HG03432 (cell line): Measurements from ENCODE around the gene FRMD4A.

Experiments
- ATAC-seq: cut with Tn5 transposase; IDR thresholded peaks from one replicate; pipeline ENCODE4 v1.9.1; 2021; ENCODE audit warnings: mild to moderate bottlenecking, moderate library complexity; ENCODE audit not compliant: unreplicated experiment

The FRMD4A gene

GRCh38 chr10:13739183-13739582, 591.5 kb downstream of the FRMD4A start:
- no peak for ATAC-seq

- ATAC-seq, result no peak
These were observed 594.2 kb downstream of the FRMD4A start for GRCh38 chr10:13736506-13736905.

DNA sequence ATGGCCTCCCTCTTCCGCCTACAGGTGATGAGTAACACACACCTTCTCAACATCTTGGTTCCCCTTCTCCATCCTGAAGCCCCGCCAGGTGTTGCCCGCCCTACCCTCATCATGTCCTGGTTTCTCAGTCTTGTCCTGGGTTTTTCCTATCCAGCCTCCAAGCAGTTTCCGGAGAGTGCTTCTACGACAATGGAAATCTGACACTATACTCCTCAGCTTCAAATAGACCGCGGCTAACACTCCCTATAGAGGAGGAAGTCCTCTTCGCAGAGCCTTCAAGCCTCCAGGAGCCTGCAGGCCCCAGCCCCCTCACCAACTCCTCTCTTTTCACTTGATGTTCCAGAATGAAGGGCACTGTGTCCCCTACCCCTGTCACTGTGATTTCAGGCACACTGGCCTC, 596.6 kb downstream of the FRMD4A start:
- no peak for ATAC-seq

- ATAC-seq, result no peak
These were observed 597.7 kb downstream of the FRMD4A start for GRCh38 chr10:13733071-13733470.

- ATAC-seq, result no peak
These were observed 598.3 kb downstream of the FRMD4A start for GRCh38 chr10:13732465-13732881.

GRCh38 chr10:13731799-13732198, 598.9 kb downstream of the FRMD4A start:
- no peak for ATAC-seq

- no peak for ATAC-seq
These were observed 599.8 kb downstream of the FRMD4A start for GRCh38 chr10:13730956-13731355.

GRCh38 chr10:13730306-13730652, 600.4 kb downstream of the FRMD4A start:
- ATAC-seq, result no peak

DNA sequence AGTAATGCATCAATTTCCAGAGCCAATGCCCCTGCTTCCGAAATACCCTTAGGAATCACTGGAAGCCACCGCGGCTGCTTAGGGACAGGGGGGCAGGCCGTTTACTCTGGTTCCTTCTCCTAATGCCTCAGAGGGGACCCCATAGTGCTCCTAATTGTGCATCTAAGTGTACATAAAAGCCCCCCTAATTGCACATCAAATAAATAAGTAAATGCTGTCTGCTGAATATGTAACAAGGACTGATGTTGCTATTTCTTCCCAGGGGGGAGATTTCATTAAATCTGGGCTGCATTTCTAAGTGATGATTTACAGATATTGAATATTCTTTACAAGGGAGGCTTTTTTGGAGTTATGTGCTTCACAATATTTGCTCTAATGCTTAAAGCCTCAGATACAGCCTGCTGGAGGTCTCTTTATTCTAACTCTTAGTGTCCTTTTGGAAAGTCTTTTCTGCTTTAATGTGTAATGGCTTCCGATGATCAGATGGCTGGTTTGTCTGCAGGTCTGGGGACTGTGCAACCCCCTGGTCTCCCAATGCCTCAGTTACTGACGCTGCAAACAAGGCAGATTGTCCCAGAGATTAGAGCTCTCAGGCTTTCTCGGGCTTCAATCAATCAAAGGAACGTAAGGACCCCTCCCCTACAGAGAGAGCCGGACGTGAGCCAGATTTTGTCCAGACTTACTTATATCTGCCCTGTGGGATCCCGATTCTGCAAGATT, 601.0 kb downstream of the FRMD4A start:
- ATAC-seq, result no peak

- no peak for ATAC-seq
These were observed 601.7 kb downstream of the FRMD4A start for GRCh38 chr10:13728898-13729535.

- ATAC-seq, result no peak
These were observed 605.1 kb downstream of the FRMD4A start for GRCh38 chr10:13725594-13725993.

DNA sequence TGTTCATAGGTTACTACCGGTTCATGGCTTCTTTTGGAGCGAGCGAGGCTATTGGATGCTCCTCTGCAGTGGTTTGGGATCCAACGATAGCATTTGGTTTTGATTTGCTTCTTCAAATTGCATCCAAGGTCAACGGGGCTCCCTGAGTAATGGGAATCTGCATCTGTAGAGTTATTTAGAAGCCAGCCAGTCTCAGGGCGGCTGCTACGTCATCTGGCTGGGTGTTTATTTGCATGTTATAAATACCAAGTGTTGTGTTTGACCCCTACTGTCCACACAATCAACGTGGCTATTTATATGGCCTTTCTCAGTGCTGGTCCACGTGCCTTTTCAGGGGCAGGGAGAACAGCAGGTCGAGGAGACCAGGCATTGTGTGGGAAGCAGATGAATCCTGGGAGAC, 606.2 kb downstream of the FRMD4A start:
- no peak for ATAC-seq

- no peak for ATAC-seq
These were observed 607.7 kb downstream of the FRMD4A start for GRCh38 chr10:13722747-13723653.

- no peak for ATAC-seq
These were observed 609.2 kb downstream of the FRMD4A start for GRCh38 chr10:13721486-13721885.

DNA sequence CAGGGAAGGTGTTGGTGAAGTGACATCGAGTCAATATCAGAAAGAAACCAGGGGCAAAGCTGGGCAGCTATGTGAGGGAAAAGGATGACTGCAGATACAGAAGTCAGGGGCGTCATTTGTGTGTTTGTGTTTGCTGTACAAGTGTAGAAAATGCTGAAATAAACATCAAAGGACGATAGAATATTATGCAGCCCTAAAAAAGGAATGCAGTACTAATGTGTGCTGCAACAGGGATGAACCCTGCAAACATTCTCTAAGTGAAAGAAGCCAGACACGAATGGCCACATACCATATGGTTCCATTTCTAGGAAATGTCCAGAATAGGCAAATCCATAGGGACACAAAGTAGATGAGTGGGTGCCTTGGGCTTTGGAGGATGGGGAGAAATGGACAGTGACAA, 610.0 kb downstream of the FRMD4A start:
- ATAC-seq, result no peak

- no peak for ATAC-seq
These were observed 611.3 kb downstream of the FRMD4A start for GRCh38 chr10:13719425-13719824.

DNA sequence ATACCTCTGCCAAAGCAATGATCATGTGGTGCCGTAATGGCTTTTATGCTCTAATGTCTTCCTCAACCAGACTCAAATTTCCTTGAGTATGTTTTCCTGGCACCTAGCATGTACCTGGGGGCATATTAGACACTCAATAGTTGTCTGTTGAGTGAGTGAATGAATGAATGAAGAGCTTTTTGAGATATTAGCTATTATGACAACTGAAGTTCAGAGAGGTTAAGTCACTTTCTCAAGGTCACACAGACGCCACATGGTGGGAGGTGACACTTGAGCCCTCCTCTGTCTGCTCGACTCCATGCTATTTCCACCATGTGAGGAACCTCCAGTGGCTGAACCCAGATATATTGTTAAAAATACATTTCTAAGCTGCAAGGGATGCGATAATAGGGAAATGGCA, 611.9 kb downstream of the FRMD4A start:
- no peak for ATAC-seq

- peak; percentile 59 for ATAC-seq
These were observed 612.6 kb downstream of the FRMD4A start for GRCh38 chr10:13717936-13718772.

- no peak for ATAC-seq
These were observed 613.2 kb downstream of the FRMD4A start for GRCh38 chr10:13717571-13717935.

DNA sequence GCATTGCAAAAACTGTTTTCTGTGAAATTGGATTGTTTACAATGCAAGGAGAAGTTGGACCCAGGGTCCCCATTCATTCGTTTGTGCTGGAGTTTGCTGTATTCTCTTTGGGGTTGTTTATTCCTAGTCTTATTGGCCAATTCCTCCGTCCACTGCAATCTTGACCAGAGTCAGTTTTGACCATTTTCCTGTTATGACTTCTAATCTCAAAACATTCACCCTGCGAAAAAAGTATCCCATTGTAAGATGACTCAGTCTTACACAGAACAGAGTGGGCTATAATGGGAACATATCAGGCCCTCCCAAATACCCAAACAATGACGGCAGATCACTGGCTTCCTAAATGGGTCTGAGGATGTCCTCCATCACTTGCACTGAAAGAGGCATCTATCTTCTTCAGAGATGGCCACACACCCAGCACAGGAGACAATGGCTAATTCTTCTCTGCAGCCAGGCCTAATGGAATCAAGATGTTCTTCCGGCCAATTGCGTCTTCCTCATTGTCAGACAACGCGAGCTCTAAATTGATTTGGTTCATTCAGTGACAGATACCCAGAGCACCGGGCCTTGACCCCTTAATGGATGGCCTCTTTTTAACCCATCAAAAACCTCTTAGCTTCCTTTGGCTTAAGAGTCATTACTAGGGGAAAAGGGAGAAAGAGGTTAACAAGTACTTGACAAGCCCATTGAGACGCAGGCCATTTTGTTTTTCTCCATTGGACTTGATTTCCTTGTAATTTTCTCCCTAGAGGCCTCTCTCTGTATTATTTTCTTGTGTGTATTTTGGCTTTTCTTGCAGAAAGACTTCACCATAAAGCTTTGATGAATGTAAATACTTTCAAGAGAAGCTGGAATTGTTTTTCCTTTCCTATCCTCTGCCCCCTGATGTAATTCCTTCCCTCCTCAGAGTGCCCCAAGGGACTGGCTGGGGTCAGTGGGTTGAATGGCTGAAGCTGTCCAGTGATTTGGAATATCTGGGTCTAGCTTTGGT, 614.3 kb downstream of the FRMD4A start:
- ATAC-seq, result no peak
